SHP77 treated with DMSO at 0.1 percent for 48 hours (cell line): Measurements from ENCODE around the gene U2AF1L4.
A peak's percentile ranks its signal among the peaks of the same experiment; 100 is the strongest.

Experiments used
- DNase-seq: peaks from one replicate; lab custom pipeline; 2025; lab: John Stamatoyannopoulos, UW

Gene U2AF1L4

DNA sequence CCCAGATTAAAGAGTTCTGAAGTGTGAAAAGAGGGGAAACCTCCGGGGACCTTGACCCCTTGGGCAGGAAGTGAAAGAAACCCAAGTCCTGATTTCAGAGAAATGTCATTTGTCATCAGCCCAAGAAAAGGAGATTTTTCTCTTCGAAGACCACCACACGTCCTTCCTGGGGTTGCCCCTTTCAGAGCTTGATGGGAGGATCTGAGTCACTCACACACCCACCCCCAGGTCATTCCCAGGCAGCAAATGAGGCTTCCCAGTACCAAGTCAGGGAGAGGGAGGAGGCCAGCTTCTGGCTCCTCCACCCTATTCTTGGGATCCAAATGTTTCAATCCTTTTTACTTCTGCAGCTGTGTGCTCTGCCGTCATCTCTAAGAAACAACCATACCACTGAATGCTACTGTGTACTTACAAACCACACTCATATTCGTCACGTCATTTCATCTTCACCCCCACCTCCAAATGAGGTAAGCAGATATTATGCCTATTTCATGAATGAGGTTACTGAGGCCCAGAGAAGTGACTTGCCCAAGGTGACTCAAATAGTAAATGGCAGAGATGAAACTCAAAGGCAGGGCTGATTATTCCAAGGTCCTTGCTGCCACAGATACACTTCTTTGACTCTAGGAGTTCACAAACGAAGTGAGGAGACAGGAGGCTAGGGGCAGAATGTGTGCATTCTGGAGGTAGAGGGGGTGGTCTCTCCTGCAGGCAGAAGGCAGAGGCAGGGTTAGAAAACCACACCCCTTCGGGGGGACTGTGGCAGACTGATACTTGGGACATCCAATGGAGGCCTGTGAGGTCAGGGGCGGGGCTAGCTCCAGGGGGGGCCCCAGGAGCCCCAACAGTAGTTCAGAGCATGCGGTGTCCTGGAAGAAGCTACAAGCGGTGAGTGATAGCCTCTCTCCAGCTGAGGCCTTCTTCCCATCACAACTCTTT lies 32.4 kb downstream of the U2AF1L4 start:
- no peak for DNase-seq

DNA sequence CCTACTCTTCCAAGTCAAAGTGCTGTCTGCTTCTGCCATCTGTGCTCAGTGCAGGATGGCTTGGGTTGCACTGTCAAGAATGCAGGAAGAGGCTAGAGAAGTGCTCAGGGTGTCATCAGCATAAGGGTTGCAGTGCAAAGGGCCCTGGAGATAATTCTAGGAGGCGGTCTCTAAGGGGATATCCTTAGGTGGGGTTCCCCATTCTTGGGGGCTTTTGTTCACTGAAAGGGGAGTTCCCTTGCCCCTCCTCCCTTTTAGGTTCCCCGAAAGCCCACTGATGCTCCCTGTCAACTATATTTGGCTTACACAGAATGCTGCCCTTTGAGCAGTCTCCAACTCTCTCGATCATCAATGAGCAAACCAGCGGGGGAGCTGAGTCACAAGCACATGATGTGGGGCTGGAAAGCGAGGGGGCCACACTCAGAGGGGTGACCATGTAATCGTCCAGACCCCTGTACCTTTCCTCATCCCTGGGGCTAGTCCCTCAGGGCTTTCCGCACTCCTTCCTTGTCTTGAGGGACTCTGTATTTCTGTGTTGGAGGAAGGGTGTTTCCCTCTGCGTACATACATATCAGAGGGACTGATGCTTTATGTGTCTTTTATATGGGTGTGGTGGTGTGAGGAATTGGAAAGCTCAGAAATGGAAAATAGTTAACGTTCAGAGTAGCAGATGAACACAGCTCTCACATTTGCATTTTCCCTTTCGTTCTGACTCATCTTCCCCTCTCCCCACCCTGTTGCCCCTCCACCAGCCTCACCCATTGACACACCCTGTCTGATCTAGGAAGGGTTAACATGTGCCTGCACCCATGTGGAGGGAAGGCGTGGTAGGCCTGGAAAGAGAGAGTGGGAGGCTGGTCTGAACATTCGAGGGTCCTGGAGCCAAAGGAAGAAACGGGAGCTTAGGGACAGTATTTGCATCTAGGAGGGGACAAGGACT lies 34.2 kb downstream of the U2AF1L4 start:
- DNase-seq: no peak

GRCh38 chr19:35708391-35708790 lies 36.8 kb downstream of the U2AF1L4 start:
- no peak for DNase-seq

DNA sequence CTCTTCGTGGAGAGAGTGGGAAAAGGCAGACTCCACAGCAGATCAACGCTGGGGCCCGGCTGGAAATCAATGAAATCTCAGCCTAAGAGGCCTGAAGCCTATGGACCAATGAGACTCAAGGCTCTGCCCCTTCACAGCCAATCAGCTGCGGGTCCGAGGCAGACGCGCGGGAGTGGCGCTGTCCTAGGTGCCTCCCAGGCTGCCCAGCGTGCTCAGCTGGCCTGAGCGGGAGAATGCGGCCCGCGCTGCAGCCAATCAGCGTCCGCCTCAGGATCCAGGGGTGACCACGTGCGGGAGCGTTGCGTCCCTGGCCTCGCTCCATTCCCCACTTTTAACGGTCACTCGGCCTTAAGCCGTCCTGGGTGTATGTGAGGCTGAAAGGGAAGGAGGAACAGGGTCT lies 41.0 kb downstream of the U2AF1L4 start, which contains the start of gene ZBTB32:
Gene ZBTB32, plus strand, starts transcription at position 341 of the 400 bp plus-strand sequence. CDS start 10,069 bp downstream, outside the sequence.
- no peak for DNase-seq

DNA sequence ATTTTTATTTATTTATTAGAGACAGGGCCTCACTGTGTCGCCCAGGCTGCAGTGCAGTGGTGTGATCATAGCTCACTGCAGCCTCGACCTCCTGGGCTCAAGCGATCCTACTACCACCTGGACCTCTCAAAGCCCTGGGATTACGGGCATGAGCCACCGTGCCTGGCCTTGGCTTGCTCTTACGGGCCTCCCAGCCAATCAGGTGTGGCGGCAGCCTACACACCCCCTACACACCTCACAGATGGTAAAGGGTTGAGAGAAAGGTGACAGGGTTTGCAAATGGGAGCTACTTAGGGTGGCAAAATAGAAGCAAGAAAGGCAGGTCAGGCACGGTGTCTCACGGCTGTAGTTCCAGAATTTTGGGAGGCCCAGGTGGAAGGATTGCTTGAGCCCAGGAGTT lies 41.9 kb downstream of the U2AF1L4 start:
- DNase-seq: no peak

- DNase-seq: peak; percentile 97
These were observed 42.8 kb downstream of the U2AF1L4 start for GRCh38 chr19:35702223-35703012.

DNA sequence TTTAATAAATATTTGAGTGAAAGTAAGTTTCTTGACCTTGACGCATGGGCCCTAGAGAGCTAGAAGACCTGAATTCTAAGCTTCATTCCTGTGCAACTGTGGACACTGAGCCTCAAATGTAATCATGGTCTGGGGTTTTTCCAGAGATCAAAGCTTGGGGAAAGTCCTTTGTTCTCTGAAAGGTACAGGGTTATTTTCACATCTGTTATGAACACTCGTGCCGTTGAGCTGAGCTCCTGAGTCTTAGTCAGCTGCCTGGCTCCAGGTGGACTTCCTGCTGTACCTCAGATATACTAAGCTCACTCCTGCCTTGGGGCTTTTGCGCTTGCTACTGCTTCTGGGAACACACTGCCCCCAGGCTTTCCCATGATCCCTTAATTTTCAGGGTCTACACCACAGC lies 48.4 kb downstream of the U2AF1L4 start:
- no peak for DNase-seq

- DNase-seq: no peak
These were observed 49.3 kb downstream of the U2AF1L4 start for GRCh38 chr19:35695895-35696422.

DNA sequence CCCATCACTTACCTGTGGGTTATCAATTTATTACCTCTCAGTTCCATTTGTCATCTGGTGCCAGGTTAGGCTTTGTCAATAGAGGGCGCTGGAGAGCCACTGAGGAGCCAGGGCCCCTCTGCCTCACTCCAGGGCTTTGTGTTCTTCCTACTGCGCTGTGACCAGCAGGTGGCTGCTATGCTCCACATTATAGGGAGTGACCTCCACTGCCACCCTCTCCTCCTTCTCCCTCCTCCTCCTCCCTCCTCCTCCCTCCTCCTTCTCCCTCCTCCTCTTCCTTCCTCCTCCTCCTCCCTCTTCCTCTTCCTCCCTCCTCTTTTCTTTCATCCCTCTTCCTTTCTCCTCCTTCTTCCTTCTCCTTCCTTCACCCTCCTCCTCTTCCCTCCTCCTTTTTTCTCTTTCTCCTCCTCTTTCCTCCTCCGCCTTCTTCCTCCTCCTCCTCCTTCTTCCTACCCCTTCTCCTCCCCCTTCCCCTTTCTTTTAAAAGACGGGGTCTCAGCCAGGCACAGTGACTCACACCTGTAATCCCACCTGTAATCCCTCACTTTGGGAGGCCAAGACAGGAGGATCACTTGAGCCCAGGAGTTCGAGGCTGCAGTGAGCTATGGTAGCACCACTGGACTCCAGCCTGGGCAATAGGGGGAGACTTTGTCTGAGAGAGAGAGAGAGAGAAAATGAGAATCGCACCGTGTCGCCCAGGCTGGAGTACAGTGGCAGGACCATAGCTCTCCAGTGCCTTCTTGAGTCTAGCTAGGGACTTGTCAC lies 51.2 kb downstream of the U2AF1L4 start:
- DNase-seq: no peak

DNA sequence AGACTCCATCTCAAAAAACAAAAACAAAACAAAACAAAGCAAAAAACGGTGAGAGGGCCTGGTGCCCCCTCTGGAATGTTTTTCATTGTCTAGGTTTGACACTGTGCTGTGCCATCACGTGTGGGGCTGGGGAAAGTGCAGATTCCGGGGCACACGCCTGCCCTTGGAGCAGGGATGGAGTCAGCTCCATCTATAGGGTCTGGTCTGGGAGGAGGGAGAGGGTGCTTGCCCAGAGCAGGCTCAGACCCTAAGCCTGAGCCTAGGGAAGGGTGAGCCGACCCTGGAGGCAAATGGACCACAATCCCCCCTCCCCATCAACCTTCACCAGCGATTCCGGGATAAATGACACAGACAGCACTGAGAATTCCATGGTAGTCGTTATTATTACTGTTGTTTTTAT lies 51.8 kb downstream of the U2AF1L4 start:
- DNase-seq: no peak
